ENCODE data around the gene PCDHA5. TPM values are rescaled to one million over a fixed set of nuclear protein-coding genes. Genes with fewer than 3 reads are reported as not detected.
"Not testable (repeated sequence)": the region's sequence is repeated elsewhere in the genome, so short reads cannot be mapped to it uniquely, and the experiment has no call there.

PCDHA5 gene
- total RNA-seq, 2 donors from 2014 or later, result 2.3 to 4.0 TPM

DNA sequence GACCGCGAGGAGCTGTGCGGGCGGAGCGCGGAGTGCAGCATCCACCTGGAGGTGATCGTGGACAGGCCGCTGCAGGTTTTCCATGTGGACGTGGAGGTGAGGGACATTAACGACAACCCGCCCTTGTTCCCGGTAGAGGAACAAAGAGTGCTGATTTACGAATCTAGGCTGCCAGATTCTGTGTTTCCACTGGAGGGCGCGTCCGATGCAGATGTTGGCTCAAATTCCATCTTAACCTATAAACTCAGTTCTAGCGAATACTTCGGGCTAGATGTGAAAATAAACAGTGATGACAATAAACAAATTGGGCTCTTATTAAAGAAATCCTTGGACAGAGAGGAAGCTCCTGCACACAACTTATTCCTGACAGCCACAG is 6.9 kb downstream of the PCDHA5 start:
- ATAC-seq, result no peak
- TF ChIP-seq, protein P1, sequence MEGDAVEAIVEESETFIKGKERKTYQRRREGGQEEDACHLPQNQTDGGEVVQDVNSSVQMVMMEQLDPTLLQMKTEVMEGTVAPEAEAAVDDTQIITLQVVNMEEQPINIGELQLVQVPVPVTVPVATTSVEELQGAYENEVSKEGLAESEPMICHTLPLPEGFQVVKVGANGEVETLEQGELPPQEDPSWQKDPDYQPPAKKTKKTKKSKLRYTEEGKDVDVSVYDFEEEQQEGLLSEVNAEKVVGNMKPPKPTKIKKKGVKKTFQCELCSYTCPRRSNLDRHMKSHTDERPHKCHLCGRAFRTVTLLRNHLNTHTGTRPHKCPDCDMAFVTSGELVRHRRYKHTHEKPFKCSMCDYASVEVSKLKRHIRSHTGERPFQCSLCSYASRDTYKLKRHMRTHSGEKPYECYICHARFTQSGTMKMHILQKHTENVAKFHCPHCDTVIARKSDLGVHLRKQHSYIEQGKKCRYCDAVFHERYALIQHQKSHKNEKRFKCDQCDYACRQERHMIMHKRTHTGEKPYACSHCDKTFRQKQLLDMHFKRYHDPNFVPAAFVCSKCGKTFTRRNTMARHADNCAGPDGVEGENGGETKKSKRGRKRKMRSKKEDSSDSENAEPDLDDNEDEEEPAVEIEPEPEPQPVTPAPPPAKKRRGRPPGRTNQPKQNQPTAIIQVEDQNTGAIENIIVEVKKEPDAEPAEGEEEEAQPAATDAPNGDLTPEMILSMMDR (IDR thresholded peaks at IDR 0.05), result peak in 3 of 7 experiments; percentile 5 to 10 (median 6)
- TF ChIP-seq POLR2A (IDR thresholded peaks at IDR 0.05), result no peak
- no peak overlapping the region for H3K4me3 ChIP-seq
- WGBS, 2 donors, result 18 to 22% methylated on average over 9 to 18 of the region's 18 CpGs
- H3K27me3 ChIP-seq, result no peaks in the 10 kb centered on the region
- intact Hi-C loops (cut with DNase I), result no loop called here
- H3K4me1 ChIP-seq, result no peaks in the 10 kb centered on the region
- peaks cover 0 to 26% (median 4%) of the 10 kb centered on the region in 3 donors for H3K9me3 ChIP-seq
- H3K27ac ChIP-seq, result no peak overlapping the region
- no peaks in the 10 kb centered on the region for H3K36me3 ChIP-seq (replicated peaks in 1 of 2; ENCODE audit: insufficient read depth in 1 of 2, low read depth in 2 of 2)
- DNase-seq, result no peak

DNA sequence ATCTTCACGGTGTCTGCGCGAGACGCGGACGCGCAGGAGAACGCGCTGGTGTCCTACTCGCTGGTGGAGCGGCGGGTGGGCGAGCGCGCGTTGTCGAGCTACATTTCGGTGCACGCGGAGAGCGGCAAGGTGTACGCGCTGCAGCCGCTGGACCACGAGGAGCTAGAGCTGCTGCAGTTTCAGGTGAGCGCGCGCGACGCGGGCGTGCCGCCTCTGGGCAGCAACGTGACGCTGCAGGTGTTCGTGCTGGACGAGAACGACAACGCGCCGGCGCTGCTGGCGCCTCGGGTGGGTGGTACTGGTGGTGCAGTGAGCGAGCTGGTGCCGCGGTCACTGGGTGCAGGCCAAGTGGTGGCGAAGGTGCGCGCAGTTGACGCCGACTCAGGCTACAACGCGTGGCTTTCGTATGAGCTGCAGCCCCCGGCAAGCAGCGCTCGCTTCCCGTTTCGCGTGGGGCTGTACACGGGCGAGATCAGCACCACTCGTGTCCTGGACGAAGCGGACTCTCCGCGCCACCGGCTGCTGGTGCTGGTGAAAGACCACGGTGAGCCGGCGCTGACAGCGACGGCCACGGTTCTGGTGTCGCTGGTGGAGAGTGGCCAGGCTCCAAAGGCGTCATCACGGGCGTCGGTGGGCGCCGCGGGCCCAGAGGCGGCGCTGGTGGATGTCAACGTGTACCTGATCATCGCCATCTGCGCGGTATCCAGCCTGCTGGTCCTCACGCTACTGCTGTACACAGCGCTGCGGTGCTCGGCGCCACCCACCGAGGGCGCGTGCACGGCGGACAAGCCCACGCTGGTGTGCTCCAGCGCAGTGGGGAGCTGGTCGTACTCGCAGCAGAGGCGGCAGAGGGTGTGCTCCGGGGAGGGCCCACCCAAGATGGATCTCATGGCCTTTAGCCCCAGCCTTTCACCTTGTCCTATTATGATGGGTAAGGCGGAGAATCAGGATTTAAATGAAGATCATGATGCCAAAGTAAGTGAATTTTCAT is 8.4 kb downstream of the PCDHA5 start:
- intact Hi-C loops (cut with DNase I); DNase-seq; H3K27ac ChIP-seq; H3K36me3 ChIP-seq (replicated peaks in 1 of 2; ENCODE audit: insufficient read depth in 1 of 2, low read depth in 2 of 2); ATAC-seq; H3K4me1 ChIP-seq; H3K27me3 ChIP-seq; H3K4me3 ChIP-seq: not testable (repeated sequence)
- 26 to 35% methylated on average over 14 to 80 of the region's 106 CpGs for WGBS, 2 donors
- H3K9me3 ChIP-seq, result peaks cover 0 to 30% (median 0%) of the 10 kb centered on the region in 3 donors

- H3K27ac ChIP-seq, result no peak within 1 kb of the TSS
- H3K4me3 ChIP-seq, result no peak within 1 kb of the TSS
- peaks cover 0 to 34% (median 0%) of the 10 kb centered on the region in 3 donors for H3K9me3 ChIP-seq
- no peak for DNase-seq
- ATAC-seq, result no peak
- intact Hi-C loops (cut with DNase I), result no loop called here
- TF ChIP-seq, protein P1 (IDR thresholded peaks at IDR 0.05), result peak in 3 of 7 experiments; percentile 5 to 19 (median 7)
- TF ChIP-seq POLR2A (IDR thresholded peaks at IDR 0.05), result no peak
- no peaks in the 10 kb centered on the region for H3K27me3 ChIP-seq
- H3K36me3 ChIP-seq (replicated peaks in 1 of 2; ENCODE audit: insufficient read depth in 1 of 2, low read depth in 2 of 2), result no peaks in the 10 kb centered on the region
- 6 to 12% methylated on average over 8 of the region's 8 CpGs for WGBS, 2 donors
- H3K4me1 ChIP-seq, result no peaks in the 10 kb centered on the region
Observed at GRCh38 chr5:140833993-140834392, 12.6 kb downstream of the PCDHA5 start, which contains the start of gene PCDHA7. TSS of gene PCDHA7 (plus strand) at chr5:140834269. CDS start at chr5:140834384, 115 bp downstream.

GRCh38 chr5:140834439-140835008 is 13.1 kb downstream of the PCDHA5 start:
- WGBS, 2 donors, result 13 to 24% methylated on average over 16 to 26 of the region's 38 CpGs
- ATAC-seq; H3K36me3 ChIP-seq (replicated peaks in 1 of 2; ENCODE audit: insufficient read depth in 1 of 2, low read depth in 2 of 2); H3K4me1 ChIP-seq; H3K27me3 ChIP-seq; H3K27ac ChIP-seq; H3K4me3 ChIP-seq; intact Hi-C loops (cut with DNase I); DNase-seq: not testable (repeated sequence)
- peaks cover 0 to 29% (median 0%) of the 10 kb centered on the region in 3 donors for H3K9me3 ChIP-seq

DNA sequence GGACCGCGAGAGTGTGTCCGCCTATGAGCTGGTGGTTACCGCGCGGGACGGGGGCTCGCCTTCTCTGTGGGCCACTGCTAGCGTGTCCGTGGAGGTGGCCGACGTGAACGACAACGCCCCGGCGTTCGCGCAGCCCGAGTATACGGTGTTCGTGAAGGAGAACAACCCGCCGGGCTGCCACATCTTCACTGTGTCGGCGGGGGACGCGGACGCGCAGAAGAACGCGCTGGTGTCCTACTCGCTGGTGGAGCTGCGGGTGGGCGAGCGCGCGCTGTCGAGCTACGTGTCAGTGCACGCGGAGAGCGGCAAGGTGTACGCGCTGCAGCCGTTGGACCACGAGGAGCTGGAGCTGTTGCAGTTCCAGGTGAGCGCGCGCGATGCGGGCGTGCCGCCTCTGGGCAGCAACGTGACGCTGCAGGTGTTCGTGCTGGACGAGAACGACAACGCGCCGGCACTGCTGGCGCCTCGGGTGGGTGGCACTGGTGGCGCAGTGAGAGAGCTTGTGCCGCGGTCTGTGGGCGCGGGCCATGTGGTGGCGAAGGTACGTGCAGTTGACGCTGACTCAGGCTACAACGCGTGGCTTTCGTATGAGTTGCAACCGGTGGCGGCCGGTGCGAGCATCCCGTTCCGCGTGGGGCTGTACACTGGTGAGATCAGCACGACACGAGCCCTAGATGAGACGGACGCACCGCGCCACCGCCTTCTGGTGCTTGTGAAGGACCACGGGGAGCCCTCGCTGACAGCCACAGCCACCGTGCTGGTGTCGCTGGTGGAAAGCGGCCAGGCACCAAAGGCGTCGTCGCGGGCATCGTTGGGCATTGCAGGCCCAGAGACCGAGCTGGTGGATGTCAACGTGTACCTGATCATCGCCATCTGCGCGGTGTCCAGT is 14.5 kb downstream of the PCDHA5 start:
- TF ChIP-seq, protein P1 (IDR thresholded peaks at IDR 0.05), result no peak
- TF ChIP-seq POLR2A (IDR thresholded peaks at IDR 0.05), result no peak
- intact Hi-C loops (cut with DNase I), result no loop called here
- no peaks in the 10 kb centered on the region for H3K27me3 ChIP-seq
- peaks cover 0 to 22% (median 0%) of the 10 kb centered on the region in 3 donors for H3K9me3 ChIP-seq
- ATAC-seq (no peak), DNase-seq (no peak)
- 31 to 41% methylated on average over 26 to 101 of the region's 103 CpGs for WGBS, 2 donors
- no peaks in the 10 kb centered on the region for H3K4me1 ChIP-seq
- no peaks in the 10 kb centered on the region for H3K36me3 ChIP-seq (replicated peaks in 1 of 2; ENCODE audit: insufficient read depth in 1 of 2, low read depth in 2 of 2)
- no peak overlapping the region for H3K27ac ChIP-seq
- H3K4me3 ChIP-seq, result no peak overlapping the region

Data from body of pancreas (tissue), 4 donors.